HCT116 (cell line): Measurements from ENCODE around the gene SRGAP2C. TPM values are rescaled to one million over a fixed set of nuclear protein-coding genes. Genes with fewer than 3 reads are reported as not detected.
"Not testable (repeated sequence)": the region's sequence is repeated elsewhere in the genome, so short reads cannot be mapped to it uniquely, and the experiment has no call there.

Experiments used
- ATAC-seq: fragments of 200-7000 bp; cut with Tn5 transposase; 2 replicates; pipeline ENCODE4 v1.9.1; 2020; ENCODE audit warnings: mild to moderate bottlenecking, moderate library complexity
- BruUV-seq: library from RNA; stranded (reverse); fragments of 400-500 nt; replicated peaks from 2 replicates; lab custom pipeline; 2021; lab: Mats Ljungman, UMichigan
- CTCF ChIA-PET: fragments of 300-600 bp; sonication (Branson Sonifier 250); formaldehyde crosslinking; loops from one replicate; lab custom pipeline; 2021; ENCODE audit warnings: antibody characterized with exemption; lab: Charles Lee
- POLR2A ChIA-PET: fragments of 300-600, 350-600 bp; sonication (Branson Sonifier 250); formaldehyde crosslinking; loops from one replicate; lab custom pipeline; 2021; ENCODE audit warnings: antibody characterized with exemption; lab: Charles Lee
- RAD21 ChIA-PET, 2 experiments: fragments of 300-600 bp; sonication (Branson Sonifier 250); formaldehyde crosslinking; loops; one replicate each; lab custom pipeline; 2023; ENCODE audit warnings: low total read pairs in 2 of 2; ENCODE audit not compliant: uncharacterized antibody in 2 of 2, unreplicated experiment in 2 of 2, low non-redundant PET in 1 of 2; lab: Charles Lee
- DNase-seq: peaks from one replicate; pipeline ENCODE4 v3.0.0-alpha.2; 2010; ENCODE audit warnings: low read depth, low spot score
- H2AFZ ChIP-seq: fragments of 200-600 bp; shearing (Covaris generic), sonication (generic); 2 replicates; pipeline ENCODE4 v1.6.1; 2017; ENCODE audit warnings: low read depth, mixed run types, mixed read lengths, antibody characterized with exemption, low read length; ENCODE audit not compliant: poor library complexity, severe bottlenecking
- H3K27ac ChIP-seq: 2 replicates; pipeline ENCODE4 v1.5.1; 2012; ENCODE audit warnings: low read depth, low read length
- H3K27me3 ChIP-seq: fragments of 200-600 bp; sonication (generic); 2 replicates; pipeline ENCODE4 v1.6.1; 2016; ENCODE audit warnings: mixed run types, low read length, mixed read lengths; ENCODE audit not compliant: insufficient read depth
- H3K36me3 ChIP-seq, 2 experiments: fragments of 200-500 bp in 1 of 2; fragments of 200-600 bp in 1 of 2; sonication (Bioruptor generic) in 1 of 2; sonication (generic) in 1 of 2; 2 replicates each; pipeline versions ENCODE4 v1.5.1 to v1.6.1; 2014 to 2016; ENCODE audit warnings: low read length in 2 of 2, inconsistent platforms in 1 of 2, mixed read lengths in 1 of 2, mixed run types in 1 of 2; ENCODE audit not compliant: insufficient read depth in 2 of 2, control insufficient read depth in 1 of 2
- H3K4me1 ChIP-seq, 2 experiments: fragments of 200-600 bp in 1 of 2; sonication (generic) in 1 of 2; 2 replicates each; pipeline versions ENCODE4 v1.5.1 to v1.6.1; 2012 to 2017; ENCODE audit warnings: low read length in 2 of 2, inconsistent platforms in 1 of 2, mild to moderate bottlenecking in 1 of 2, mixed read lengths in 1 of 2, mixed run types in 1 of 2, moderate library complexity in 1 of 2; ENCODE audit not compliant: insufficient read depth in 2 of 2, control insufficient read depth in 1 of 2
- H3K4me2 ChIP-seq: fragments of 200-600 bp; sonication (generic); 2 replicates; pipeline ENCODE4 v1.6.1; 2017; ENCODE audit warnings: mixed run types, low read length, mixed read lengths
- H3K4me3 ChIP-seq, 2 experiments: fragments of 200-600 bp in 1 of 2; sonication (generic) in 1 of 2; replicated peaks in 1 of 2; 2 replicates each; pipeline ENCODE4 v1.5.1; 2011 to 2016; ENCODE audit warnings: low read length in 2 of 2, control low read depth in 1 of 2, low read depth in 1 of 2, mild to moderate bottlenecking in 1 of 2, mixed read lengths in 1 of 2, mixed run types in 1 of 2
- H3K79me2 ChIP-seq: fragments of 200-600 bp; sonication (generic); 2 replicates; pipeline ENCODE4 v1.6.1; 2017; ENCODE audit warnings: mild to moderate bottlenecking, mixed run types, low read length, moderate library complexity, mixed read lengths; ENCODE audit not compliant: insufficient read depth
- H3K9ac ChIP-seq: fragments of 200-600 bp; sonication (generic); 2 replicates; pipeline ENCODE4 v1.6.1; 2016; ENCODE audit warnings: low read length, mixed read lengths
- H3K9me2 ChIP-seq: fragments of 200-600 bp; sonication (generic), shearing (Covaris generic); 2 replicates; pipeline ENCODE4 v1.6.1; 2017; ENCODE audit warnings: mixed run types, mild to moderate bottlenecking, moderate library complexity; ENCODE audit not compliant: insufficient read depth
- H3K9me3 ChIP-seq, 2 experiments: fragments of 200-500 bp in 1 of 2; fragments of 200-600 bp in 1 of 2; sonication (Bioruptor generic) in 1 of 2; sonication (generic) in 1 of 2; 2 replicates each; pipeline ENCODE4 v1.6.1; 2014 to 2017; ENCODE audit warnings: low read length in 2 of 2, mixed read lengths in 2 of 2, inconsistent platforms in 1 of 2, low read depth in 1 of 2, mild to moderate bottlenecking in 1 of 2, mixed run types in 1 of 2, moderate library complexity in 1 of 2; ENCODE audit not compliant: control insufficient read depth in 1 of 2, insufficient read depth in 1 of 2
- H4K20me1 ChIP-seq: fragments of 200-600 bp; sonication (generic), shearing (Covaris generic); 2 replicates; pipeline ENCODE4 v1.6.1; 2017; ENCODE audit warnings: mixed run types, mild to moderate bottlenecking, moderate library complexity; ENCODE audit not compliant: insufficient read depth
- intact Hi-C: fragments of 100-400 bp; cut with micrococcal nuclease; formaldehyde crosslinking; loops from 2 replicates; pipeline ENCODE4 v1.10.0; 2022
- total RNA-seq: library from RNA; stranded (reverse); gene quantifications from one replicate; pipeline ENCODE4 v1.2.1, GENCODE V29; 2021; ENCODE audit not compliant: unreplicated experiment

SRGAP2C gene
- total RNA-seq, 1 experiment from 2014 or later: 21.3 TPM

DNA sequence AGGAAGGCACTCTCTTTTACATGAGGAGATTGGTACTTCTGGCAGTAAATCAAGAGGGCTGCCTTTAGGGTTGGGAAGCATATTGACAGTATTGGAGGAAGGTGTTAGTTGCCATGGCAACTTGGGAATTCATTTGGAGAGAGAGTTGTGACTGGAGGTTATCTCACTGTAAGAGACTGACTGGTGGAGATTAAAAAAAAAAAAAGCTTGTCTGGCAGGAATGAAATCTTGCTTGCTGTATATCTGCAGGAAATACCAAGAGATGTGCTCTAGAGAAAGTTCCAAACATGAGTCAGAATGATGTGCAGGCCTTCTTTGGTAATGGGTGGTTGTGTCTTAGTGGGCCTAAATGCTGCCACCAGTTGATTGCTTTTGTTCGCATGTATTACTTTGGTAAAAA is 59.1 kb downstream of the SRGAP2C start:
- BruUV-seq, ATAC-seq, RAD21 ChIA-PET: not testable (repeated sequence)

DNA sequence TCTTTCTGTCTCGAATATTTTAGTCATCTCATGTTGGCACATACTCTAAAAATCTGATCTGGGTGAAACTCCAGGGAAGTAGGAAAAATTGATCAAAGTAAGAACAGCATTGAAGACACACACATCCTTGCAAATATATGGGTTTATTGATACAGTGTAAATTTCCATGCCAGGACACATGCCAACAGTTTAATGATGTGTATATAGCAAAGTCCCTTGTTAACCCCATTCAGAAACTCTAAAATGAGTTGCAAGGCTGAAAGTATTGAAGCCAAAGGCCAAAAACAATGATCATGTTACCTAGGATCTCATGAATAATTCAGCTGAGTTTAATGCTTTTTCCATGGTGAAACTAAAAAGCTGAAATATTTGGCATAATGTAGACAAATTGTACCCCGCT is 61.6 kb downstream of the SRGAP2C start:
- ATAC-seq, H3K9me2 ChIP-seq, H3K36me3 ChIP-seq, H3K4me2 ChIP-seq, CTCF ChIA-PET, H3K27me3 ChIP-seq, H3K4me1 ChIP-seq, RAD21 ChIA-PET, H3K9ac ChIP-seq, H3K27ac ChIP-seq, DNase-seq, H4K20me1 ChIP-seq, POLR2A ChIA-PET, H3K79me2 ChIP-seq, H2AFZ ChIP-seq, BruUV-seq, intact Hi-C loops, H3K4me3 ChIP-seq, H3K9me3 ChIP-seq: not testable (repeated sequence)

More for the DNA sequence above, 59.1 kb downstream of the SRGAP2C start:
- H3K4me1 ChIP-seq, H3K79me2 ChIP-seq, H4K20me1 ChIP-seq, H3K4me2 ChIP-seq, H3K9me2 ChIP-seq, H3K9ac ChIP-seq, H3K9me3 ChIP-seq, POLR2A ChIA-PET, H3K36me3 ChIP-seq, DNase-seq, H3K27me3 ChIP-seq, H3K4me3 ChIP-seq, H3K27ac ChIP-seq, intact Hi-C loops, CTCF ChIA-PET, H2AFZ ChIP-seq: not testable (repeated sequence)

DNA sequence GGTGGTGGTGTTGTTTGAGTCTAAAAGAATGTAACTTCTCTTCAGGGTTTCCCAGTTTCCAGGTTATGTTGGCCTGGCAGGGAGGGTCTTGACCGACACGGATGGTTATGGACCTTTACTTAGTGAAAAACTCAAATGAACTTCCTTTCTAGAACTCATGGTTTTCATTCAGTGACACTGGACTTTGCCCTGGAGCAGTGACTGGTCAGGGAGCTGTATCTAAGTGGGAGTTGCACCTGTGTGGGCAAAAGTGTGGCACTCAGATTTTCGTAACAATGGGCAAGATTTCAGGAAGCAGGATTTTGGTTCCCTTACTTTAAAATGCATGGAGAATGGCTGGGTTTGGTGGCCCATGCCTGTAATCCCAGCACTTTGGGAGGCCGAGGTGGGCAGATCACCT is 67.9 kb downstream of the SRGAP2C start:
- H3K4me1 ChIP-seq, H3K4me2 ChIP-seq, DNase-seq, H3K27ac ChIP-seq, RAD21 ChIA-PET, H2AFZ ChIP-seq, H3K9ac ChIP-seq, BruUV-seq, H3K36me3 ChIP-seq, intact Hi-C loops, H3K9me2 ChIP-seq, H3K9me3 ChIP-seq, POLR2A ChIA-PET, H3K4me3 ChIP-seq, H3K27me3 ChIP-seq, H3K79me2 ChIP-seq, ATAC-seq, CTCF ChIA-PET, H4K20me1 ChIP-seq: not testable (repeated sequence)

DNA sequence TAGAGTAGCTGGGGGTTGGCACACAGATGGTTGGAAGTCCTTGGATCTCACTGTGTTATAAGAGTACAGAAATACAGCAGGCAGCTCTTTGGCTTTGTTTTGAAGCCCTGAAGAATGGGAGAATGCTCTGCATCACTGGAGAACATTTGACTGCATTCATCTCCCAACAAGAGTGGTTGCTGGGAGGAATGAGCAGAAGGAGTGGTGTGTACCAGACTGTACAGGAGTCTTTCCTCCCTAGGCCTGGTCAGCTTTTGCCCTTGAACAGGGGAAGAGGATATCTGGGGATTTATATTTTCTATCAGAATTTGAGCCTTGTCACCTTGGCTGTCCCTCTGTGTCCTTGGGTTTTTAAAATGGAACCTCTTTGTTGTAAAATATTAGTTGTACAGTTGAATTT is 69.8 kb downstream of the SRGAP2C start:
- H3K4me2 ChIP-seq: not testable (repeated sequence)

More for the DNA sequence above, 69.8 kb downstream of the SRGAP2C start:
- H2AFZ ChIP-seq, DNase-seq, H3K36me3 ChIP-seq, H3K27ac ChIP-seq, BruUV-seq, H3K4me1 ChIP-seq, H4K20me1 ChIP-seq, RAD21 ChIA-PET, H3K79me2 ChIP-seq, CTCF ChIA-PET, H3K9ac ChIP-seq, H3K27me3 ChIP-seq, POLR2A ChIA-PET, H3K9me2 ChIP-seq, H3K9me3 ChIP-seq, H3K4me3 ChIP-seq, intact Hi-C loops, ATAC-seq: not testable (repeated sequence)
